Activated naive CD4-positive, alpha-beta T cell (primary cell): ENCODE data around the gene SH2D4B.

ENCODE experiments used
- DNase-seq, 4 experiments: peaks; one replicate each; lab custom pipeline; 2025; lab: John Stamatoyannopoulos, UW

The SH2D4B gene

GRCh38 chr10:80589726-80590373 lies 52.1 kb downstream of the SH2D4B start:
- no peak for DNase-seq

- DNase-seq, result no peak
Observed at GRCh38 chr10:80590585-80591125, 53.0 kb downstream of the SH2D4B start.

- DNase-seq, result peak in 1 of 4 experiments; percentile 13
Observed at GRCh38 chr10:80596391-80597257, 58.9 kb downstream of the SH2D4B start.

- DNase-seq, result no peak
Observed at GRCh38 chr10:80598084-80598798, 60.5 kb downstream of the SH2D4B start.

GRCh38 chr10:80598951-80599350 lies 61.2 kb downstream of the SH2D4B start:
- no peak for DNase-seq

GRCh38 chr10:80599424-80599847 lies 61.7 kb downstream of the SH2D4B start:
- DNase-seq, result peak in 1 of 4 experiments; percentile 1

- no peak for DNase-seq
Observed at GRCh38 chr10:80600256-80600655, 62.6 kb downstream of the SH2D4B start.

- no peak for DNase-seq
Observed at GRCh38 chr10:80602881-80603280, 65.2 kb downstream of the SH2D4B start.

- no peak for DNase-seq
Observed at GRCh38 chr10:80603516-80603915, 65.8 kb downstream of the SH2D4B start.

- DNase-seq, result no peak
Observed at GRCh38 chr10:80608706-80609105, 71.0 kb downstream of the SH2D4B start.

GRCh38 chr10:80609331-80609730 lies 71.6 kb downstream of the SH2D4B start:
- no peak for DNase-seq

- DNase-seq, result no peak
Observed at GRCh38 chr10:80611481-80612185, 73.9 kb downstream of the SH2D4B start.

GRCh38 chr10:80612261-80612660 lies 74.6 kb downstream of the SH2D4B start:
- DNase-seq, result no peak

- no peak for DNase-seq
Observed at GRCh38 chr10:80613466-80614170, 75.9 kb downstream of the SH2D4B start.

- DNase-seq, result no peak
Observed at GRCh38 chr10:80614576-80615416, 77.1 kb downstream of the SH2D4B start.

GRCh38 chr10:80617807-80618206 lies 80.1 kb downstream of the SH2D4B start:
- no peak for DNase-seq

- no peak for DNase-seq
Observed at GRCh38 chr10:80619036-80619435, 81.3 kb downstream of the SH2D4B start.

- DNase-seq, result no peak
Observed at GRCh38 chr10:80622153-80622552, 84.5 kb downstream of the SH2D4B start.

- no peak for DNase-seq
Observed at GRCh38 chr10:80630324-80630723, 92.6 kb downstream of the SH2D4B start.

GRCh38 chr10:80632742-80633141 lies 95.0 kb downstream of the SH2D4B start:
- no peak for DNase-seq
